SK-MEL-5 (cell line): ENCODE results near the gene CACNA1D. TPM values are rescaled to one million over a fixed set of nuclear protein-coding genes. Genes with fewer than 3 reads are reported as not detected.
A peak's percentile ranks its signal among the peaks of the same experiment; 100 is the strongest.

Experiments
- DNase-seq: peaks from one replicate; pipeline ENCODE4 v3.0.0-alpha.2; 2016; ENCODE audit warnings: low read depth, low spot score
- in situ Hi-C: cut with HindIII; loops from 2 replicates; pipeline ENCODE4 v1.10.0; 2016; ENCODE audit warnings: low sequenced_read_pairs, high pct_unique_total_duplicates, low pct_unique_long_range_greater_than_20kb
- total RNA-seq: library from RNA; depleted of rRNA; stranded (reverse); fragments of >200 nt; shearing (Covaris generic); gene quantifications from 2 replicates; pipeline ENCODE4 v1.2.3, GENCODE V29; 2014

CACNA1D gene
- total RNA-seq, 1 experiment from 2014 or later = 3.2 TPM

- no peak for DNase-seq
- in situ Hi-C loops = no loop called here
These were observed 340.8 kb downstream of the CACNA1D start for GRCh38 chr3:53835257-53835656.

- in situ Hi-C loops = no loop called here
- no peak for DNase-seq
These were observed 341.9 kb downstream of the CACNA1D start for GRCh38 chr3:53836084-53836872.

GRCh38 chr3:53837331-53837730, 342.9 kb downstream of the CACNA1D start:
- in situ Hi-C loops = no loop called here
- no peak for DNase-seq

GRCh38 chr3:53841296-53841695, 346.9 kb downstream of the CACNA1D start:
- in situ Hi-C loops = no loop called here
- no peak for DNase-seq

GRCh38 chr3:53842436-53843194, 348.2 kb downstream of the CACNA1D start:
- in situ Hi-C loops = no loop called here
- DNase-seq = peak; percentile 75

- in situ Hi-C loops = no loop called here
These were observed 349.1 kb downstream of the CACNA1D start for GRCh38 chr3:53843195-53844177.

GRCh38 chr3:53844262-53845102, 350.1 kb downstream of the CACNA1D start:
- DNase-seq = no peak
- in situ Hi-C loops = no loop called here

More at GRCh38 chr3:53843195-53844177, 349.1 kb downstream of the CACNA1D start:
- DNase-seq = no peak

GRCh38 chr3:53845103-53845880, 350.9 kb downstream of the CACNA1D start:
- in situ Hi-C loops = no loop called here
- DNase-seq = no peak

- in situ Hi-C loops = no loop called here
- no peak for DNase-seq
These were observed 351.4 kb downstream of the CACNA1D start for GRCh38 chr3:53845881-53846133.

- in situ Hi-C loops = no loop called here
- no peak for DNase-seq
These were observed 351.9 kb downstream of the CACNA1D start, which contains the start of the genes CHDH and IL17RB for GRCh38 chr3:53846134-53846850. Gene CHDH (minus strand): TSS chr3:53846419. CDS start chr3:53824008, 22,411 bp downstream. Gene IL17RB (plus strand): TSS chr3:53846568. CDS start chr3:53846589, 21 bp downstream.

- DNase-seq = no peak
- in situ Hi-C loops = no loop called here
These were observed 352.4 kb downstream of the CACNA1D start for GRCh38 chr3:53846851-53847155.

- in situ Hi-C loops = no loop called here
- DNase-seq = peak; percentile 15
These were observed 355.5 kb downstream of the CACNA1D start for GRCh38 chr3:53849916-53850315.

GRCh38 chr3:53850895-53851294, 356.5 kb downstream of the CACNA1D start:
- DNase-seq = no peak
- in situ Hi-C loops = no loop called here

GRCh38 chr3:53856964-53857363, 362.6 kb downstream of the CACNA1D start:
- in situ Hi-C loops = no loop called here
- no peak for DNase-seq

GRCh38 chr3:53858096-53858741, 363.8 kb downstream of the CACNA1D start:
- in situ Hi-C loops = no loop called here
- no peak for DNase-seq
